ENCODE data around the gene GCC2. TPM values are rescaled to one million over a fixed set of nuclear protein-coding genes. Genes with fewer than 3 reads are reported as not detected.
A peak's percentile ranks its signal among the peaks of the same experiment; 100 is the strongest.

GCC2 gene
- total and polyA plus RNA-seq, 2 of the 8 experiments (the other 6 are each of a cell fraction or from before 2014, with no cell fraction given), result 4.6 to 54.9 TPM

GRCh38 chr2:108409768-108410167, 39.2 kb upstream of the GCC2 start:
- Histone ChIP-seq H3K79me1 (ENCODE audit: low read depth, low read length) (no peaks in the 10 kb centered on the region), H4K8ac (ENCODE audit: extremely low read depth, insufficient read depth, low read length) (no peak overlapping the region), H2BK5ac (ENCODE audit: low read depth, low read length) (no peak overlapping the region), H3K27ac (ENCODE audit: low read depth, low read length) (no peak overlapping the region), H4K5ac (ENCODE audit: insufficient read length, low read depth, low read length) (no peak overlapping the region), H3K4me3 (ENCODE audit: extremely low read depth in 1 of 4, insufficient read depth in 2 of 4, low read depth in 3 of 4, low read length in 4 of 4) (no peak overlapping the region), H3K4ac (replicated peaks; ENCODE audit: insufficient read length, low read depth, low read length) (no peak overlapping the region), H3K4me2 (ENCODE audit: insufficient read depth in 1 of 2, low read depth in 2 of 2, low read length in 2 of 2) (no peak overlapping the region), H4K91ac (replicated peaks; ENCODE audit: insufficient read length, low read length) (no peak overlapping the region), H2BK20ac (ENCODE audit: low read length) (0 out of 2 replicates have a peak overlapping the region, but pooled peaks have one; percentile 11), H3K9me3 (ENCODE audit: insufficient read depth in 2 of 2, low read depth in 1 of 2, low read length in 1 of 2) (no peaks in the 10 kb centered on the region), H2AFZ (ENCODE audit: low read length) (no peak overlapping the region), H3K23ac (ENCODE audit: insufficient read length) (no peak overlapping the region), H3K36me3 (ENCODE audit: control insufficient read depth in 2 of 4, insufficient read depth in 4 of 4, low read length in 3 of 4) (no peaks in the 10 kb centered on the region), H2BK15ac (ENCODE audit: low read length) (no peak overlapping the region; the same call in 1 of the 2 replicates), H3K79me2 (ENCODE audit: control insufficient read depth in 1 of 2, insufficient read depth in 2 of 2, low read length in 2 of 2) (no peaks in the 10 kb centered on the region), H2BK12ac (ENCODE audit: low read depth, low read length) (no peak overlapping the region), H2AK5ac (ENCODE audit: low read depth, low read length) (no peak overlapping the region), H3K27me3 (replicated peaks in 1 of 4; ENCODE audit: control insufficient read depth in 3 of 4, extremely low read depth in 1 of 4, insufficient read depth in 3 of 4, low read length in 3 of 4) (no peaks in the 10 kb centered on the region), H3K23me2 (ENCODE audit: low read depth, low read length) (no peaks in the 10 kb centered on the region), H3K4me1 (replicated peaks in 1 of 4; ENCODE audit: control insufficient read depth in 3 of 4, insufficient read depth in 4 of 4, low read length in 3 of 4) (no peaks in the 10 kb centered on the region), H3K9ac (replicated peaks in 1 of 4; ENCODE audit: extremely low read depth in 1 of 4, low read depth in 3 of 4, low read length in 3 of 4) (no peak overlapping the region), H3K14ac (ENCODE audit: insufficient read length) (no peak overlapping the region), H4K20me1 (replicated peaks in 1 of 2; ENCODE audit: control insufficient read depth in 1 of 2, insufficient read depth in 2 of 2, low read length in 2 of 2) (no peaks in the 10 kb centered on the region), H3K18ac (ENCODE audit: extremely low read depth, low read length) (no peak overlapping the region), H2BK120ac (replicated peaks; ENCODE audit: low read depth, low read length) (no peak overlapping the region), H3K56ac (replicated peaks; ENCODE audit: insufficient read length, low read depth, low read length) (no peak overlapping the region)
- TF ChIP-seq SP1 (IDR thresholded peaks at IDR 0.05; ENCODE audit: low read depth, low read length) (no peak), BRCA1 (IDR thresholded peaks at IDR 0.05; ENCODE audit: low read depth, low read length) (no peak)
- no peak for DNase-seq (ENCODE audit: low read depth in 1 of 2, low spot score in 2 of 2)
- no peak for FAIRE-seq
- 89% methylated on average over 1 of the region's 1 CpG; no CpG with 5 or more reads in 1 of the 2 experiments for WGBS, 2 experiments (ENCODE audit: extremely low coverage in 1 of 2, insufficient coverage in 1 of 2, insufficient read length in 1 of 2, insufficient replicate concordance in 2 of 2, low coverage in 1 of 2, low lambda C conversion rate in 2 of 2, missing lambda C conversion rate in 1 of 2)
- ChIA-PET POLR2A (ENCODE audit: partially characterized antibody) (interaction anchor here (0.8 kb wide), 1 partner anchor 28 kb away, joined by 4 read pairs; no protein-coding TSS in a partner anchor), CTCF (ENCODE audit: partially characterized antibody) (no interaction called here)
